Pulmonary artery endothelial cell (primary cell): ENCODE data around the gene SLC12A4. TPM values are rescaled to one million over a fixed set of nuclear protein-coding genes. Genes with fewer than 3 reads are reported as not detected.

Source experiments
- DNase-seq: peaks from one replicate; pipeline ENCODE4 v3.0.0-alpha.2; 2011; ENCODE audit warnings: low read depth, low spot score
- total RNA-seq: library from RNA; depleted of rRNA; stranded (reverse); fragments of >200 nt; gene quantifications from 2 replicates; pipeline ENCODE4 v1.2.3, GENCODE V29; 2014

SLC12A4 gene
- total RNA-seq, 1 donor from 2014 or later, result 57.2 TPM

DNA sequence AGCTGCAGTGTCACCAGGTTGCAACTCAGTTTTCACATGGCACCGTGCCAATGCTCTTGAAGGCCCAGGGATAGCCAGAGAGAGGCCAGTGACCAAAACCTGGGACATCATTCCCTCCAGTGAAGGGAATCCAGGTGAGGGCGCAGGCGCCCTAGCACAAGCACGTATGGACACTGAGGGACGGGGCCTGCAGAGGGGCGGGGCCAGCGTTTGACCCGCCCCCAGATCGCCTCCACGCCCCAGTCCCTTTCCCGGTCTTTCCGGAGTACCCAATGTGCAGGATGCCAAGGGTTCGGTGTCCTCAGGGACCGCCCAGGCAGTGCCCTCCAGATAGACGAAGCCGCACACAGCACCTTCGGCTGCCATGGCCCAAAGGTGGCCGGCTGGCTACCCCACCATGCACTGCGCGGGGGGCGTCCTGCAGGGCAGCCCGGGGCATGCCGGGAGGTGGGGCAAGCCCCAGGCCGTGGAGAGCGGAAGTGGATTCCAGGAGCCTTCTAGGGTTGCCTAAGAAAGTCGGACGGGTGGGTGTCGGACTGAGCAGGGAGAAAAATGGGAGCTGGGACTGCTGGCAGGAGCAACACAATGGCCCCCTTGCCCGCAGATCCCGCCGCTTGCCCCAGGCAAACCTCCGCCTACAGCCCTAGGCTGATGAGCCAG is 4.6 kb downstream of the SLC12A4 start:
- no peak for DNase-seq

DNA sequence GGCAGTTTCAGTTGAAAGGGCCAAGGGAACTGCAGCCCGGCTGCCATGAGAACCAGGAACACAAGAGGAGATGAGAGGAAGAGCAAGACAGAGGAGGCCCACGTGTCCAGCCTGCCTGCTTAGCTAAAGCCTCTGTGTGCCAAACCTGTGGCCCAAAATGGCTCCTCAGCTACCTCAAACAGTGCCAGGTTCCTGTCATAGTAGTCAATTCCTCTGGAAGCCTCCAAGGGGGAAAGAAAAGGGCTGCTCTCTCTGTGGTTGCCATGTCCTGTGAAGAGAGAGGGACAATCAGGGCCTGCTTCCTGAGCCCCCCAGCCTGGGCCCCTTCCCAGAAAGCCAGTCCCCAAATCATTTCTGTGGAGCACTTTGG is 5.2 kb downstream of the SLC12A4 start:
- no peak for DNase-seq

DNA sequence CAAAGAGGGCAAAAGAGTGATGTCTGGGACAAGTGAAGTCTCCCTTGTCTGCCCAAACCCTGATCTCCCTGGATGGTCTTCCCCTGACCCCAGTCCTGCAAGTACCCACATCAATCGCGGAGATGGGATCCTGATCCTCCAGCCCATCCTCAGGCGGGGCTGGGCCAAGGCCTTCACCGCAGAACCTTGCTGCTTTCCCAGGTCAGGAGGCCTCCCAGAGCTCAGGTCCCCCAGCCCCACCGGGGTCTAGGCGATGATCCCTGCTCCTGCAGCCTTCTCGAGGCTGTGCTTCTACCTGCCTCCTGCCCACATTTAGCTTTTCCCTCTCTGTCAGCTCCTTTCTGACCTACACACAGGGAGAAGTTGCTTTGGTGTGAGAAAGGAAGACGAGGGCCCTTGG is 6.3 kb downstream of the SLC12A4 start:
- no peak for DNase-seq

DNA sequence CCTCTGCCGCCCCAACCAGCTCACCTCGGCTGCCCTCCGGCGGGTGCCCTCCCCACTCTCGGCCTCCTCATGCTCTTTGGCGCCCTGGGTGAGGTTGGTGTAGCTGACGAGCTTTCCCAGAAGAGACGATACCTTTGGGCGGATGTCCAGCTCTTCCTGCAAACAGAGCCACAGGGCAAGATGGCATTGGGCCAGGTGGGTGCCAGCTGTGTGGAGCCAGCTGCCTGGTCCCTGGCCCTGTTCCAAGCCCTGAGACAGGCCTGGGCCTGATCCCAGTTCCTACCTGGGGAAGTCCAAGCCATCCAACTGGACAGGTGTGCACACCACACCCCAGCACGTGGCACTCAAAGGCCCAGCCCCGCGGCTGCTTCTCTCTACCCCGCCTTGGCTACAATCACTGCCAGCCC is 6.9 kb downstream of the SLC12A4 start:
- DNase-seq, result no peak

DNA sequence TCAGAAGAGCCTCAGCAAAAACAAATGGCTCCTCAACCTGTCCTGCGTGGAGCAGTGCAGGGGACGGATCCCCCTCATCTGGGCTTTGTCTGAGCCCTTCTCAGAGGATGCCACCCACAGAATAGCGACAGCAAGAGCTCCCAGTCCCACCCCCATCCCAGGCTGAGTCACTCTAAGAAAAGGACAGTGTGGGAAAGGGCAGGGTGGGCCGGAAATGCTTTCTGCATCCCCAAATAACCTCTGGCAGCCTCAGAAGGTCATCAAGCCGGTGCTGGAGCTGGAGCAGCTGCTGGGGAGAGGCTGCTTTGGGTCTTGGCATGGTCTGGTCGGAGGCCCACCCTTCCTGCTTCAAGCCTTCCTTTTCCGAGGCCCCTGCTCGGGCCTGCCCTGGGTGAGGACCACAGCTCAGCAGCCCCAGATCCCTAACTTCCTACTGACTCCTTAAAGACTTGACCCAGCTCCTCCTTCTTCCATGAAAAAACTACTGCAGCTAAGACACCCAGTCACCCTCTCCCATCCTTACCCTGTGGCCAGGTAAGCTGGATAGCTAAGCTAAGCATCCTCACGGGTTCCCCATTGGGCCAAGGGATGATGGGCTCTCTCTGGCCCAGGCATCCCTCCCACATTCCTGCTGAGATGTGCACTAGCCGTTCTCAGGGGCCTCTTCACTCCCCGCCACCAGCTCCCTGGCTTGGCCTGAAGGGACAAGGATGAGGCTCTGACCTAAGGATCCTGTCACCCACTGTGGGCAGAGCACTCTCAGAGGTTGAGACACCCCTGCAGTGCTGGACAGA is 8.7 kb downstream of the SLC12A4 start:
- DNase-seq, result no peak

DNA sequence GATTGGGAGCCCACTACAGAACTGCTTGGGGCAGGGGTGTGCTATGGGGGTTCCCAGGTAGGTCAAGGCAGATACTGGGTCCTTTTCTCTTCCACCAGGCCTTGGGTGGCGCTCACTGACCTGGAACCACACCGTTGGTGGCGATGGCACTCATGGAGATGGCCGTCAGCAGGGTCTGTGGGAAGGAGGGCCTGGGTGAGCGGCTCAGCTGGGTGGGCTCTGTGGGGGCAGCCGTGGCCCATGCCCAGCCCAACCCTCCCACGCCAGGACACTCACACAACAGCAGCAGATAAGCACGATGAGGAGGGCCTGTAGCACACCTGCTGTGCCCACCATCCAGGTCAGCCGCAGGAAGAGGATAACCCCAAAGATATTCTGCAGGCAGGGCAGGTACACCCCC is 10.8 kb downstream of the SLC12A4 start:
- no peak for DNase-seq

DNA sequence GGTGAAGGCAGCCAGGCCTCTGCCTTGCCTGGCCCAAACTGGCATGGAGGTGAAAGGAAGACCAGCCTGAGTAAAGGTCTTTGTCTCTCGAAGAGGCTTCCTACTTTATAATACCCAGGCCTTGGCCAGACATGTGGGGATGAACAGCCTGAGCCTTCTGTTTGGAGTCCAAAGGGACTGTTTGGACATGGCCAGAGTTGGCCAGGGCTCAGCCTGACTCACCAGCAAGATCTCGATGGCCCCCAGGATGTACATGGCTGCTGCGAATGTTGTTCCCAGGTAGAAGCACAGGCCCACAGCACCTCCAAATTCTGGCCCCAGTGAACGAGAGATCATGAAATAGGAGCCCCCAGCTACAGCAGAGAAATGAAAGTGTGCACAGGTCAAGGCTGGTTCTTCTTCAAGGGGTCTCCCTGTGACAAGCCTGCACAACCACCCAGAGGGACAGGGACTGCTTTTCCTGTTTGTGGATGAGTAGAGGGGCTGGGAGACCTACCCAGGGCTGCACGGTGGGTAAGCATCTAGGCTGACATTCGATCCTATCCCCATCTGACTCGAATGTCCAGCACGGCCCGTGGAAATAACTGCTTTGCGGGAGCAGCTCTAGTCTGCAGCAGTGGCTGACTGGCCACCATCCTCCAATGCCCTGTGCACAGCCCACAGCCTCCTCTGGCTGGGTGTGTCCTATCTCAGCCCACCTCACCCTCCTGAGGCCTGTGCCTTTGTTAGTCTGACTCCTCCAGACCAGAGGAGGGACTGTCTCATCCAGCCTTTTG is 13.8 kb downstream of the SLC12A4 start:
- DNase-seq, result no peak

DNA sequence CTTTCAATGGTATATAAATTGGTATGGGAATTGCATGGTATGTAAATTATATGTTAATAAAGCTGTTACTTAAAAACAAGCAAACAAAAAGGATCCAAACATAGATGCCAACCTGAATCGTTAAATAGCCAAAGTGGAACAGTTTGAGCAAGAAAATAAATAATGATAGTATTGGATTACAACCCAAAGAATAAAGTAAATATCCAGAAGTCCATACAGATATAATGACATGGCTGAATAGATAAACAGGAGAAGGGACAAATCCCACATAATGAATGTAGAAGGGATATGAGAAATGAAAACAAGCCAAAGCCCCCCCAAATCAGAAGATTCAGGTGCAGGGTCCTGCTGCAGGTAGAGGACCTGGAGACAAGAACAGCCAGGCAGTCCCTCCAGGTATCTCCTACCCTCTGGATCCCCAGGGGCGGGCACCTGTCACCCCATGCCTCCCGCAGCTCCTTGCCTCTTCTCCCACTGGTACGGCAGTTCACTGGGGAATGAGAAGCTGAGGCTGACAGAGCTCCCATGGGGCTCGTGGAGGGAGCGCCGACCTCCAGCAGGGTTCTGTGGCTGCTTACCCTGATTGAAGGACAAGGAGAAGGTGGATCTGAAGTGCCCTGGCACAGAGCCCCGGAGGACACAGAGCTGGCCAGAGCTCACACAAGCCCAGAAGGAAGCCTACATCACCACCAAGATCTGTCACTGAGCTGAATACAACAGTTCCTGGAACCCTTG is 14.6 kb downstream of the SLC12A4 start:
- DNase-seq, result no peak

DNA sequence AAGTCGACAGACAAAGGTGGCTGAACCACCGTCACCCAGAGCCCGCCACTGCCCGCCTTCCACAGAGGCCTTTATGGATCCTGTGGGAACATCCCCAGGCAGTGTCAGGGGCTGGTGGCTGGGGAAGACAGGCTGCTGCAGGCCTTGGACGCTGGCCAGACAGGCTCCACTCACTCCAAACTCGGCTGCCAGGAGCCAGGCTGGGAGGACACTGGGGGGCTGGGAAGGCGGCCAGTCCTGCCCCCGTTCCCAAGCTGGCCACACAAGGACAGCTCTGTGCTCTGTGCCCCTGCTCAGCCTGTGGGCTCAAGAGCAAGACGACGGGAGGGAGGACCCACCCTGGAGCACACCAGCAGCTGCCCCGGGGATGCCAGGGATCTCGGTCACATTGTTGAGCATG is 17.0 kb downstream of the SLC12A4 start:
- no peak for DNase-seq

DNA sequence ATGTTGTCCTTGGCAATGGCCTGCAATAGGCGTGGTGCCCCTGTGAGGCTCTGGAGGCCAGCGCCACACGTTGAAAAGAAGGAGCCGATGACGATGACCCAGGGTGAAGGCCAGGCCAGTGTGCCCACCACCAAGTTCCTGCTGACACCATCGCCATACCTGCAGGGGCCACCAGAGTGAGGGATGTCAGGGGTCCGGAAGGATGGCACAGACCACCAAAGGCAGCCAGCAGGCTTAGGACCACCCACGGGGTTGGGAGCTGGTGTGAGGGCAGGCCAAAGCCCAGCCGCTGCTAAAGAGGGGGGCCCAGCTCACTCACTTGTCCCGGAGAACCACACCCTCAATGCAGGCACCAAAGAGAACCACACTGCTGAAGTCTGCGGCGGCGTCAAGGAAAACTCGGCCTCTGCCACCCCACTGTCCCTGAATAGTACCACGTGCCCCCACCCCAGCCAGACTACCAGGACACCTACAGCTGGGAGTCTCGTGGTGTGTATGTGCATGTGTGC is 18.0 kb downstream of the SLC12A4 start:
- DNase-seq, result no peak

DNA sequence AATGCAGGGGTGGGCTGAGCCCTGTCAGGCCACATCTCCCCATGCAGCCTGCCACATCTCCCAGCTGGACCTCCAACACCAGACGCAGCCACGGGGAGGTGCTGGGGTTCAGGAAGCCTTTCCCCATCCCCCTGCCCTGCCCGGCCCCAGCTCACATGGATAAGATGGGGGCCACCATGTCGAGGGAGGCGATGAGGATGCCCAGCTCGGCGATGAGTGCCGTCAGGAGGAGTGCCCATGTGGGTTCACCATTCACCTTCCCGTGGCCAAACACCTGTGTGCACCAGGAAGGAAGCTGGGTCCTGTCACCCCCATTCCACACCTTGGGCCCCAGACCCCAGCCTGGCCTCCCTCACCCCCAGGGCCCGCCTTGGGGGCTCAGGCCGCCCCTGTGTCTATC is 18.8 kb downstream of the SLC12A4 start:
- no peak for DNase-seq

DNA sequence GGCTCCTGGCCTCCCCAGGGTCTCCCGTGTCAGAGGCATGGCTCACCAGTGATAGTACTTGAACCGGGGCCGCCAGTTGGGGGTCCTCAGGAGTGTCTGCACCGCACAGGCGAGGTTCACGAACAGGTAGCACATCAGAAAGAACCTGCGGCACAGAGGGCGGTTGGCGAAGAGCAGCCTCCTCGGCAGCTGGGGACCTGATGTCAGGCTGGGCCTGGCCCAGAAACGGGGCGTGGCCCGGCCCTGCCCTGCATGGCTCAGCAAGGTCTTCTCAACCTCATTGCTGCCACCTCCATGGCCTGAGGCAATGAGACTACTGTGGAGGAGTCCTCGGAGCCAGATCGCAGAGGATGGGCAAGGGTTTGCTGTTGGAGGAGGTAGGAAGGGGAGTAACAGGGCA is 20.4 kb downstream of the SLC12A4 start:
- no peak for DNase-seq

DNA sequence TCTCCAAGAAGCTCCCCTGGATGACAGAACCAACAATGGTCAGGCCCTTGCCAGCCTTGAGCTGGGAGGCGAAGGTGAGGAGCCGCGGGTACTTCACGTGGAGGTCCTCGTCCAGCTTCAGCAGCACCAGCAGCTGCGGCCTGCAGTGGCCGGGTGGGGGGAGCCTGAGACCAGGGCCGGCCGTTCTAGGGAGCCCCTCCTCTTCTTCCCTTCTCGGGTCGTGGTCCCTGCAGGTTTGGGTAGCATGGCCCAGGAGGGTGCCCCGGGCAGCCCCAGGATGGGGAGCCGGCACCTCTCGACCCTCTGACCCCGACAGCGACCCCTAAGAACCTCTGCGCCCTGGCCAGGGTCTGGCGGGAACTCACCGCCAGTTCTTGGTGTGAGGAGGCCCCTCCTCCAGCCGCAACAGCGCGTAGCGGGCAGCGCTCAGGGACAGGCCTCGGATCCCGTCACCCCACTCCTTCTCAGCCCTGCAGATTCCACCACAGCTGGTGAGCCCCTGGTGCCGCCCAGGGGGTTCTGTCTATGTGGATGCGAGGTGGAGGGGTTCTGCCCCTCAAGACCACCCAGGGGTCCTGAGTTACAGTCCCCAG is 21.4 kb downstream of the SLC12A4 start:
- no peak for DNase-seq

DNA sequence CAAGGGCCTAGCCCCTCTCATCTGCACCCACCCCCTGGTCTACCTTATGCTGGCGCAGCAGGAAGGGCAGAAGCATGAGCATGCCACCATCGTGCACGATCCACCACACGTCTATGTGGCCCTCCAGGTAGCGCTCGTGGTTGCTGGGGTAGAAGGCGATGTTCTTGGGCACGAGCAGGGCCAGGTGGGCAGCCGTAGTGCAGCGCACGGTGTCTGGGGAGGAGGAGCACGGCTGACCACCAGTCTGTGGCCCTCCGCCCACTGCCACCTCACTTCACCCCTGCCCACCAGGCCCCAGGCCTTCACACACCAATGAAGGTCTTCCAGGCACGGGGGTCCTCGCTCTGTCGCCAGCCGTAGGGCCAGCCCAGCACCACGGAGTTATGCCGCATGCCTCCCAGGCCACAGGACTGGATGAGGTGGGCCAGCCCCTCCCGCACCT is 22.3 kb downstream of the SLC12A4 start:
- no peak for DNase-seq

DNA sequence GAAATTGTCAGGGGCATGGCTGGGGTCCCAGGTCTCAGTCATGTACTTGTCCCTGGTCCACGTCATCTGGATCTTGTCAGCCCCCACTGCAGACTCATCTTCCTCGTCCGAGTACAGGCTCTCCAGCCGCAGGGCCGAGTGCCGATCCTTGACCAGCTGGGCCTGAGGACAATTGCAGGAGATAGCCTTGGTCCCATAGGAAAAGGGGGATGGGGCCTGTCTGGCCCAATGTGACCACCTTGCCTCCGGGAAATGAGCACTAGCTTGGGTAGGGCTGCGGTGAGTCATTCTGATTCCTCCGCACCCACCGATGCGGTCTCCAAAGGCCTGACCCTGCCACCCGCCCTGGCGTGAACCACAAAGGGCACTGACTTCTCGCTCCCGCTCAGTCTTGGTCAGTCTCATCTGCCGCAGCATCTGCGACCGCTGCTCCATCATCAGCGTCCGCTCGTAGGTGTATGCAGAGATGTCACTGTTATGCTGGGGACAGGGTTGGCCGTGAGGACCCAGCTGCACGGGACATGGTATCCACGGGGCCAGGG is 23.0 kb downstream of the SLC12A4 start:
- DNase-seq, result no peak

DNA sequence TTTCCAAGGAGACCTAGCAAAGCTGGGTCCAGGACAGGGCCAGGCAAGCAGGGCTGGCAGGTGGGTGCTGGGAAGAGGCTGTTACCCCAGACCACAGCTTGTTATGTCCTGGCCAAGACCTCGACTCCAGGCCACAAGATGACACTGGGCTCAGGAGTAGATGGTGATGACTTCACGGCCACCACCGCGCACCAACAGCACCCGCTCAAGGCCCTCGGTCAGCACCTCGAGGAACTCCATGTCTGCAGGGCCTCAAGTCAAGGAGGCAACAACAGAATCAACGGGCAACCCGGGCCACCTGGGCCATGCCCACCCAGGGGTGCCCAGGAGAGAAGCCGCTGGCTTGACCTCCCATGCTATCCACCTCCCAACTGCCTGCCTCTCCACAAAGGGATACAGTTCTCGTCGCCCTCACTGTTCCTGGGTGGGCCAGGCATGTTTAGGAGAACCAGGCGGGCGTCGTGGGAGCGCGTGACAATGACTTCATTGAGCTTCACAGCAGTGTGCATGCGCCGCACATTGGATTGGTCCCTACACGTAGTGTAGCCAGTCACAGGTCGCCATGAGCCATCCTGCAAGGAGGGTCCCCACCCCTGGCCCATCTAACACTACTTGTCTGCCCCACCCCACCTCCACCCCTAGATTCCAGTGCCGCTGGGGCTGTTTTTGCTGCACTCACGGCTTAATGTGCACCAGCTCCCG is 23.6 kb downstream of the SLC12A4 start:
- no peak for DNase-seq

DNA sequence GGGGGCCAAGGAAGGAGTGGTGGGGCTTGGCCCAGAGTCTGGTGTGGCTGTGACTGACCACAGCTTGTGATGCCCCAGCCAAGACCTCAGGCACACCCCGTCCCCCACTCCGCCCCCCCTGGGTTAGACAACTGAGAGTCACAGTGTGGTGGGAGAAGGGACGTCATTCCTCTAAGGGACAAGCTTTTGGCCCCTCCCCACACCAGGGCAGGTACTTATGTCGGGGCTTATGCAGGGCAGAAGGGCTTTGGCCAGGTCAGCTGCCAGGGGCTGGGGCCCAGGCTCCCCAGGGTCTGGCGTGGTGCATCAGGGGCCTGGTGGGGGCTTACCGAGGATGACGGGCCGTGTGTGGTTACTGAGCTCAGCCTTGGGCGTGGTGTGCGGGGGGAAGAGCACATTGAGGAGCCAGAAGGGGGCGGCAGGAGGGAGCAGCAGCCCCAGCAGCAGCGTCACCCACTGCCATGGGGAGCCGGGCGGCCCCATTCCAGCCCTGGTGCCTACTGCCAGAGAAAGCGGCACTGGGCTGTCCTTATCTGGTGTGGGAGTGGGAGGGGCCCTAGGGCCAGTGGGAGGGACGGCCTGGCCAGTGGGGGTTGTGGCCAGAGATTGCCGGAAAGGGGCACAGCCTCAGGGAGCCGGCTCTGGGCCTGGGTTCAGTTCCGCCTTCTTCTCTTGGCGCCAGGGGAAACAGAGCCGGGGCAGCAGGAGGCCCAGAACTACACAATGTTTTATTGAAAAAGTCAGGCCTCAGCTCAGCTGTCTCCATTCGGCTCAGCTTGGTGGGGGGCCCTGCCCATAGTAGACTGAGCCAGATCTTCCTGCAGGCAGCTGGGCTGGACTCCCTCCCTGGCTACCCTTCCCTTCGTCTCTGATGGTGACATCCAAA is 24.6 kb downstream of the SLC12A4 start, which contains the start of gene LCAT:
LCAT (minus strand) TSS at position 502 of the 886 bp plus-strand sequence; CDS start at position 483, 19 bp downstream.
- no peak for DNase-seq

DNA sequence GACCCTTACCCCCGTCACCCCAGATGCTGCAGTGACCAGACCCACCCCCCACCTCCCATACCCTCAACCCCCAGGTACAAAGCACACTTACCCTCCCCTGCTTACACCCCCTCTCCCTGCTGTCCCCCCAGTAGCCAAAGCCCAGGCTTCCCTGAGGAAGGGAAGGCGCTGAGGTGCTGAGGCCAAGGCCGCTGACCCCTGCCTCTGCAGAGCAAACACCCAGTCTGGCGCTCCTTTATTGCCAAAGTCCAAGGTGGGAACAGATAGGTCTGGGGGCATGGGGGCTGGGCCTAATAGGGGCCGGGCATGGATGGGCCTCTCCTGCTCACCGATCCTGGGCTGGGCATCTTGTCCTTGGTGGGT is 25.2 kb downstream of the SLC12A4 start:
- DNase-seq, result no peak
